Bladder microvascular endothelial cell (primary cell): ENCODE measurements around the gene ZKSCAN1. TPM values are rescaled to one million over a fixed set of nuclear protein-coding genes. Genes with fewer than 3 reads are reported as not detected.

ENCODE experiments used
- total RNA-seq: library from RNA; depleted of rRNA; stranded (reverse); fragments of >200 nt; gene quantifications from 2 replicates; pipeline ENCODE4 v1.2.3, GENCODE V29; 2014

ZKSCAN1 gene
- total RNA-seq: 18.3 and 55.8 TPM in 2 replicates

DNA sequence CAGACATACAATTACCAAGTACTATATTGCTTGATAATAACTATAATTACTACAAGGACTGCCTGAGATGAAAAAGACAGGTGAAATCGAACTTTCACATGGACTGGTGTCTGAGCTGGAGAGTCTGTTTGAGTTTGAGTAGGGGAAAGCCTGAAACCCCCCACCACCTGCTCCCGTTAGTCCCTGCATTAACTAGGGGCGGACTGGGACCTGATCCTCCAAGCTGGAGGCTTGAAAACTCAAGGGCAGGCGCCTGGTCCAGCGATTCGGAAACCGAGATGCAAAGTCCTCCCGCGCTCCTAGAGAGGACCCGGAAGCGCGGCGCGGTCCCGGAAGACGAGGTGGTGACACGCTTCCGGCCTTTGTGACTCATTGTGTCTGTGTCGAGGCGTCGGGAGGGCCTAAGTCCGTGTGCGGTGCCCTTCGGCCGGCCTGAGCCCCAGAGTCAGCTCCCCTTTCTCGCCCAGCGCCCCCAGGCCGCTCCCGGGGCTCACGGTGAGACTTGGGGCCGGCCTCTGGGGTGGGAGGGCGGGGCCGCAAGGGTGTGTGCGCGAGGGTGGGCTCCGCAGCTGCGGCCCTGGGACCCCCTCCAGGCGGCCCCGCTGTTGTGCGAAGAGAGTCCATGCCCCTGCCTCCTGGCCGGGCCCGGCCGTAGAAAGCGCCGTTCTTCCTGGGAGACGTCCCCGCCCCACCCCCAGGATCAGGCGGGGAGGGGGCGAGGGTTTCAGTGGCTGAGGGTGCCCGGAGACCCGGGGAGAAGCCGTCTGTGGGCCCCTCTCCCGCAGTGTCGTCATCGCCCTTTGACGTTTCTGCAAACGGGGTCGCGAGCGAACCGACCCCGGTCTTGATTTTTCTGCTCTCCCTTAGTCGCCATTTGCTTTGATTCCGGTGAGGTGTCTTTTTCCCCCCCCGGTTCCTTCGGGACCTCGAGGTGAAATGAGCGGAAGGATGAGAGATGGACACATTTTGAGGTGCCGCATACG is at the start of gene ZKSCAN1:
Gene ZKSCAN1 (plus strand): TSS at position 365 of the 983 bp plus-strand sequence. CDS start 7,911 bp downstream, outside the sequence.

DNA sequence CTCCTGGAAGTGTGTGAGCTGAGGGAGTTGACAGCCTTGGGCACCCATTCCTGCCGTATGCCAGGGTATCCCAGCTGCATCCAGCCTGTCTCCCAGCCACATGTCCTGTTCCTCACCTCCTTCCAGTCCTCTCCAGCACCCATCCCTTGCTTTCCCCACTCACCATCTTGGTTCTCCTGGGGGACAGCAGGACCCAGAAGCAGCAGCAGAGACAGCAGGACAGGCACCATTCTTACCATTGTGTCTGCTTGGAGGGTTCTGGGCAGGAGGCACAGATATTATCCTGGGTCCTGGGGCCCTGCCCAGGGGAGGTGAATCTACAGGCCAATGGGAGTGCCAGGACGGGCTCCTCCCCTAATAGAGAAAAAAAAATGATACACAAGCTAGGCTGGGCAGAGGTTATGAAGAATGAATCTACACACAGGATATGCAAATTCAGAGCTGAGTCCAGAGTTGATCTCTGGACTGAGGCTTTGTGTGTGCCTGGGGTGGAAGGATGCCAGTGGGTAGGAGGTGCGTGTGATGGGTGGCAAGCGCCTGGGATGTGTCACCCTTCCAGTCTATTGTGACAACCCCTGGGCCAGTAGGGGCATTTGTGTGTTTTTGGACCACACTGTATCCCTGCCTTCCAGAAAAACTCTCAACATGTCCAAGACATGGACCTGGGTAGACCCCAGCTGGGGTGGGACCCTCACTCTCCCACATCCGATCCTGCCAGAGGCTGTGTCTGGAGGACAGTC is 39.4 kb upstream of the ZKSCAN1 start, which contains the start of gene AZGP1:
Gene AZGP1 (minus strand): TSS at position 250 of the 740 bp plus-strand sequence. CDS start 11 bp downstream, at position 239.

DNA sequence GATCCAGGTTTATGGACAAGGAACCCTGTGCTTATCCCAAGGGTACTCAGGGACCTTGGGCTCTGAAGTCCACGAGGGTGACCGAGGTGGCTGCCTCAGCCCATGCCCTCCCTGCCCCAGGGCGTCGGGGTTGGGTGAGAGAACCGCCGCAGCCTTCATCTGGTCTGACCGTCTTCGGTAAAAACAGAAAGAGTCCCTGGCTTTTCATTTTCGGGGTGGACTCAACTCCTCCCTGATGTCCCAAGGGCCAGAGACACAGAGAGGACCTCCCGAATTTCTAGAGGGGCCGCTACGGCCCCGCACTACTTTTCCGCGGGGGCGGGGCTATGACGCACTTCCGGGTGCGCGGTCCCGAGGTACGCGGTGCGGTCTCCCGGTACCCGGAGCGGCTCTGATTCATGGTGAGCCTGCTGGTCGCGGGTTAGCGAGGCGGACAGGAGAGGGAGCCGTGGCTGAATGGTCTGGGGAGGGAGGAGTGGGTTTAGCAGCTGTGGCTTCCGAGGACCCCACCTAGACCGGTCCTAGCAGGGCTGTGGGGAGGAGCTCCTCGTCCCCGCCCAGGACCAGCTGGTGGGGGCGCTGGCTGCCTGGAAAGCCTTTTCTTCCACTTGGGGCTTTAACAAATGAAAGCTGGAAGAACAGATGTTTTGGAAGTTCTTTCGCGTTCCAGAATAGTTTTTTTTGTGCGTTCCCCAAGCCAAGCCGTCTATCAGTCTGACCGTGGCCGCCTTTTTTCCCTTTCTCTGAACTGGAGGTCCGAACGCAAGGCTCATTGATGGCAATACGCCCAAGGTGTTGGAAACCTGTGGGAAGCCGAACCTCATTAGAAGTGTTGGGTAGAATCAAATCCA is 34.3 kb downstream of the ZKSCAN1 start, which contains the start of gene ZSCAN21:
Gene ZSCAN21 (plus strand): TSS at position 334 of the 851 bp plus-strand sequence. CDS start 7,233 bp downstream, outside the sequence.

DNA sequence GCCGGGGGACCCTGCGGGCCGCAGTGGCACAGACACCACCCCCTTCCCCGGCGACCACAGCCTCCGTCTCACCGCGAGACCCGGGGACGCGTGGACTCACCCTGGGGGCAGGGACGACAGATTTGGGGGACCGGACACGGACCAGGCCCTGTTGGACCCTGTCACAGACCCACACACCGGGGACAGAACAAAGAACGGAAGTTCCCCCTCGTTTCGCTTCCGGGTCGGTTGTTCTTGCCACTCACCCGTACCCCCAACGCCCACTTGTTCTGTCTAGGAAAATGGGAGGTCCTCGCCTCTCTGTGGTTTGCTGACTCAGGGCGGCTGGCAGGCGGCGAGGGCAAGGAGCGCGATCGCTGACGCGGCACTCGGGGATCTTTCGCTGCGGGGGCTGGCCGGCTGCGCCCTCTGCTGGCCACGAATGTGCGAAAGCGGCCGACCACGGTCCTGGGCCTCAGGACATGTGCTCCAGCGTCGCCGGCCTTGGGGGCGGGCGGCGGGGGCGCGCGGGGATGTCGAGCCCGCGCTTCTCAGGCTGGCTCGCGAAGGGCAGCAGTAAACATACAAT is 66.2 kb downstream of the ZKSCAN1 start, which contains the start of gene ZNF3:
Gene ZNF3 (minus strand): TSS at position 189 of the 568 bp plus-strand sequence. CDS start 4,366 bp downstream, outside the sequence.

DNA sequence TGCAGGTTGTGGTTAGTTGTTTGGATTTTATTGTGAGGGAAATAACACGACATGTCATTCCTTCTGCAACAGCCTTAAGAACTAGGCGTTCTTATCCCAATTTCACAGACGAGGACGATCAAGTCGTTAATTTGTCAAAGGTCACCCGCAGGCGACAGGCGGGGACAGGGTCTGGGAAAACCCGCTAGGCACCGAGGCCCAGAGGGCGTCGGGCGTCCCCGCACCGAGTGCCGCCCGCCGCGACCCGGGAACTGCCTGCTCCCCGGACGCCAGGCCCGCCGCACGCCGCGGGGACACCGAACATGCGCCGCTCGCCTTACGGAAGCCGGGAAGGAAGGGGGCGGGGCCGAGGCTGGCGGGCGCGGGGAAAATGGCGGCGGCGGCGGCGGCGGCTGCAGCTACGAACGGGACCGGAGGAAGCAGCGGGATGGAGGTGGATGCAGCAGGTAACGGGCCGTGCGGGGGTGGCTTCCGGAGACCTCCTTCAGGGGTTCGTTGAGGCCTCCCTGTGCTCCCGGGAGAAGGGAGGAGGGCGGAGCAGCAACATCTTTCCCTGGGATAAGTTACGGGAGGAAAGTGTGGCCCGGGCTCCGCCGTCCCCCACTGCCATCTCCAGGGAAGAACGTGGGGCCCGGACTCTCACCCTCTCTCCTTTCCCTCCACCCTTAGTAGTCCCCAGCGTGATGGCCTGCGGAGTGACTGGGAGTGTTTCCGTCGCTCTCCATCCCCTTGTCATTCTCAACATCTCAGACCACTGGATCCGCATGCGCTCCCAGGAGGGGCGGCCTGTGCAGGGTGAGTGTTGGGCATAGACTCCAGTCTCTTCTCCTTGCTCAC is 73.4 kb downstream of the ZKSCAN1 start, which contains the start of gene COPS6:
Gene COPS6 (plus strand): TSS at position 349 of the 837 bp plus-strand sequence. CDS start 22 bp downstream, at position 371.

Other genes starting within 250 kb of the ZKSCAN1 start
- not detected in 2 replicates for gene CYP3A4, start 231.4 kb upstream of the ZKSCAN1 start, total RNA-seq
- gene CYP3A43, start 187.6 kb upstream of the ZKSCAN1 start, total RNA-seq: not detected in 2 replicates
- gene OR2AE1, start 138.6 kb upstream of the ZKSCAN1 start, total RNA-seq: under 0.01 and 0.25 TPM in 2 replicates
- gene TRIM4, start 96.1 kb upstream of the ZKSCAN1 start, total RNA-seq: 14.2 and 24.7 TPM in 2 replicates
- gene GJC3, start 86.0 kb upstream of the ZKSCAN1 start, total RNA-seq: 0.16 and 0.31 TPM in 2 replicates
- gene AZGP1, start 39.6 kb upstream of the ZKSCAN1 start, total RNA-seq: not detected in 2 replicates
- 5.8 and 8.4 TPM in 2 replicates for gene ZSCAN21, start 34.2 kb downstream of the ZKSCAN1 start, total RNA-seq
- gene ZNF3, start 66.1 kb downstream of the ZKSCAN1 start, total RNA-seq: 17.8 and 35.7 TPM in 2 replicates
- gene COPS6, start 73.4 kb downstream of the ZKSCAN1 start, total RNA-seq: 87.1 and 87.8 TPM in 2 replicates
- 98.1 and 113 TPM in 2 replicates for gene MCM7, start 85.8 kb downstream of the ZKSCAN1 start, total RNA-seq
- gene AP4M1, start 86.0 kb downstream of the ZKSCAN1 start, total RNA-seq: 16.4 and 19.5 TPM in 2 replicates
- gene TAF6, start 103.8 kb downstream of the ZKSCAN1 start, total RNA-seq: 18.5 and 46.6 TPM in 2 replicates
- gene CNPY4, start 104.0 kb downstream of the ZKSCAN1 start, total RNA-seq: 38.9 and 45.6 TPM in 2 replicates
- gene MBLAC1, start 111.4 kb downstream of the ZKSCAN1 start, total RNA-seq: 1.8 and 2.0 TPM in 2 replicates
- gene LAMTOR4, start 133.3 kb downstream of the ZKSCAN1 start, total RNA-seq: 98.6 and 171 TPM in 2 replicates
- 3.9 and 7.7 TPM in 2 replicates for gene TRAPPC14, start 143.1 kb downstream of the ZKSCAN1 start, total RNA-seq
- 0.49 and 0.88 TPM in 2 replicates for gene GAL3ST4, start 153.0 kb downstream of the ZKSCAN1 start, total RNA-seq
- 1.3 and 3.9 TPM in 2 replicates for gene GPC2, start 161.8 kb downstream of the ZKSCAN1 start, total RNA-seq
- gene STAG3, start 162.3 kb downstream of the ZKSCAN1 start, total RNA-seq: 0.25 and 0.32 TPM in 2 replicates
- not detected in 2 replicates for gene PVRIG, start 204.4 kb downstream of the ZKSCAN1 start, total RNA-seq